ENCODE results near the gene KLHL15.

The KLHL15 gene

GRCh38 chrX:23945206-23945605 is 81.8 kb downstream of the KLHL15 start:
- no peak for DNase-seq

DNA sequence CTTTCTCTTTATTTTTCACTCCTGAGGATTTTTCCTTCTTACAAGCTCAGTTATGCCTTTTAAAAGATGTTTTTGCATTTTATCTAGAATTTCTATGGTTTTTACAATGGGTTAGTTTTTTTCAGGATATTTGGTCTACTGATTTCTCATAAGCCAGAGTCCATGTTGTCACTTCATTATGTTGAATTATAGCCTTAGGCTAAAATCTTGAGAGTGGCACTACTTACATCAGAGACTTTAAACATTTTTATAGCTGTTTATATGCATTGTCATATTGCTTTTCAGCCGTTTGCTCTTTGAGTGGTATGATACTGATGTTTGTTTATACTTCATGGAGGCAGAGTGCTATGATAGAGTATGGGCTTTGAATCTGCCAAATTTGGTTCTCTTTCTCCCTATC is 82.8 kb downstream of the KLHL15 start:
- DNase-seq: no peak

DNA sequence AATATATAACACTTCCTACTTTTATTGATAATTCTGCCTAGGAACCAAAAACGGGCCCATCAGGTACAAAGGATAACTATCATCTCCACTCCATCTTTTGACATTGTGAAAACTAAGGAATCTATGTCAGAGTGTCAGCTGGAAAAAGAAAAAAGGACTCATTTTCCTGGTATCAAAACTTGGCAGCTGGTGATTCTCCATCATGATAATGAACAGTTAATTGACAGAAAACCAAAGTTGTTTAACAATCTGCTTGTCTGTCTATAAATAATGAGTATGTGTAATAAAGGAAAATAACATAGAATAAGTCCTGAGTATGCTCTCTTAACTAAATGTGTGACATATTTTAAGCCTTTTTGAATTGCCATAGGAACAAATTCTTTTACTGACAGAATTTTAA is 87.8 kb downstream of the KLHL15 start:
- DNase-seq: no peak

DNA sequence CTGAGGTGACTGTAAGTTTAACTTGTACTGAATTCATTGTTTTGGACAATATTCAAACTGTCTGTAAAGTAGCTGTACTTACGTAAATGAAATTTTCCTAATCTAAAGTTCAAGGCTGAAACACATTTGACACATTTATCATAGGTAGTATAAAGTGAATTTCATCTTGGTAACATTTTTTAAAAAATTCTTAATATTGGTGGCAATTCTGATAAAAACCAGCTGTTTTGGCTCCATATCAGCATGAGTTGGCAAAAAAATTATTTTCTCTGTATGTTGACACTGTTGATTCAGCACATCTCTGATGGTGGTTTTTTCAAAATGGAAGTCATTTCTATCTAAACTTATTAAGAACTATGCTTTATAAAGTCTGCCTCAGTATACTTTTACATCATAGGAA is 88.3 kb downstream of the KLHL15 start:
- no peak for DNase-seq

GRCh38 chrX:23937100-23937499 is 89.9 kb downstream of the KLHL15 start:
- no peak for DNase-seq

DNA sequence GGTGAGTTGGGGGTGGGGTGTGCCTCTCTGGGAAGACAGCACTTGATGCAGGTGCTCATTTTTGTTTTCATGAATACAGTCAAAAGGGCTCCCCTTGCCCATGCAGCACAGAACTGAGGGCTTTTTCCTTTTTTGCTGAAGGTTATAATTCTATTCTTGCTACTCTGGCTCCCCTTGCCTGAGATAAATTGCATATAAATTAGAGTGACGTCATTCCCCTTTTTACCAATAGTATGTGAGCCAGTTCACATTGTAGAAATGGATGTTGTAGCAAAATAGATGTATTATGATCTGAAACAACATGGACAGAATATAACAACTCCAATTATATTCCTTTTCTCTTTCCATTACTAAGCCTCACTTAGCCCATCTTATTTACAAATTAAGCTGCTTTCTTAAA is 90.8 kb downstream of the KLHL15 start:
- no peak for DNase-seq

GRCh38 chrX:23935106-23935505 is 91.9 kb downstream of the KLHL15 start:
- DNase-seq: no peak

Measured in AML-193 (cell line).